Astrocyte of the cerebellum (primary cell): ENCODE data around the gene ALKBH5.

Source experiments
- DNase-seq: peaks from one replicate; pipeline ENCODE4 v3.0.0-alpha.2; 2011; ENCODE audit warnings: low read depth
- H3K4me3 ChIP-seq: 2 replicates; pipeline ENCODE4 v1.5.1; 2011; ENCODE audit warnings: mild to moderate bottlenecking, low read depth, low read length, moderate library complexity
- CTCF ChIP-seq: IDR thresholded peaks from 2 replicates; pipeline ENCODE4 v1.5.1; 2012; ENCODE audit warnings: low read length, low read depth, moderate library complexity, mild to moderate bottlenecking; ENCODE audit errors: missing control alignments
- in situ Hi-C: cut with HindIII; loops from 2 replicates; pipeline ENCODE4 v1.10.0; 2017; ENCODE audit warnings: low sequenced_read_pairs

ALKBH5 gene

GRCh38 chr17:18228176-18228682, 44.6 kb downstream of the ALKBH5 start:
- no peak for DNase-seq
- TF ChIP-seq CTCF = no peak
- in situ Hi-C loops = no loop called here
- H3K4me3 ChIP-seq = no peak overlapping the region

GRCh38 chr17:18229254-18229653, 45.6 kb downstream of the ALKBH5 start:
- DNase-seq = no peak
- in situ Hi-C loops = no loop called here
- no peak for TF ChIP-seq CTCF
- no peak overlapping the region for H3K4me3 ChIP-seq

- no peak for TF ChIP-seq CTCF
Measured at GRCh38 chr17:18229771-18230170, 46.1 kb downstream of the ALKBH5 start.

GRCh38 chr17:18230288-18231141, 46.9 kb downstream of the ALKBH5 start:
- no peak for TF ChIP-seq CTCF
- in situ Hi-C loops = no loop called here
- no peak for DNase-seq
- H3K4me3 ChIP-seq = no peak overlapping the region

More at GRCh38 chr17:18229771-18230170, 46.1 kb downstream of the ALKBH5 start:
- H3K4me3 ChIP-seq = no peak overlapping the region
- no peak for DNase-seq
- in situ Hi-C loops = no loop called here

- TF ChIP-seq CTCF = no peak
- in situ Hi-C loops = no loop called here
- no peak for DNase-seq
- no peak overlapping the region for H3K4me3 ChIP-seq
Measured at GRCh38 chr17:18231164-18231563, 47.5 kb downstream of the ALKBH5 start.

GRCh38 chr17:18233803-18234518, 50.3 kb downstream of the ALKBH5 start:
- no peak overlapping the region for H3K4me3 ChIP-seq
- in situ Hi-C loops = no loop called here
- DNase-seq = no peak
- TF ChIP-seq CTCF = no peak
